NCI-H2107 (cell line): ENCODE results near the gene PCDH15.

Experiments used
- DNase-seq: peaks from one replicate; lab custom pipeline; 2025; lab: John Stamatoyannopoulos, UW

The PCDH15 gene

GRCh38 chr10:54708021-54708420 lies 93.0 kb downstream of the PCDH15 start:
- no peak for DNase-seq

- no peak for DNase-seq
These were observed 98.2 kb downstream of the PCDH15 start for GRCh38 chr10:54702583-54703485.

GRCh38 chr10:54691331-54691730 lies 109.7 kb downstream of the PCDH15 start:
- DNase-seq, result no peak

GRCh38 chr10:54682554-54682953 lies 118.5 kb downstream of the PCDH15 start:
- DNase-seq, result no peak

- no peak for DNase-seq
These were observed 119.9 kb downstream of the PCDH15 start for GRCh38 chr10:54681136-54681535.

GRCh38 chr10:54667136-54667535 lies 133.9 kb downstream of the PCDH15 start:
- no peak for DNase-seq

- DNase-seq, result no peak
These were observed 134.8 kb downstream of the PCDH15 start for GRCh38 chr10:54666192-54666591.

- DNase-seq, result no peak
These were observed 135.9 kb downstream of the PCDH15 start for GRCh38 chr10:54665095-54665494.

- DNase-seq, result no peak
These were observed 140.6 kb downstream of the PCDH15 start for GRCh38 chr10:54660397-54660796.

- DNase-seq, result no peak
These were observed 144.4 kb downstream of the PCDH15 start for GRCh38 chr10:54656643-54657042.

GRCh38 chr10:54653518-54653917 lies 147.5 kb downstream of the PCDH15 start:
- DNase-seq, result no peak

- DNase-seq, result no peak
These were observed 150.5 kb downstream of the PCDH15 start for GRCh38 chr10:54650547-54650946.

GRCh38 chr10:54622017-54622416 lies 179.0 kb downstream of the PCDH15 start:
- DNase-seq, result no peak

GRCh38 chr10:54620352-54620751 lies 180.7 kb downstream of the PCDH15 start:
- DNase-seq, result no peak

GRCh38 chr10:54614072-54614471 lies 187.0 kb downstream of the PCDH15 start:
- no peak for DNase-seq

GRCh38 chr10:54613162-54613561 lies 187.9 kb downstream of the PCDH15 start:
- no peak for DNase-seq

GRCh38 chr10:54609423-54609822 lies 191.6 kb downstream of the PCDH15 start:
- no peak for DNase-seq

GRCh38 chr10:54607983-54608382 lies 193.0 kb downstream of the PCDH15 start:
- DNase-seq, result no peak

GRCh38 chr10:54594289-54594688 lies 206.7 kb downstream of the PCDH15 start:
- DNase-seq, result no peak

- DNase-seq, result no peak
These were observed 213.1 kb downstream of the PCDH15 start for GRCh38 chr10:54587971-54588370.

- no peak for DNase-seq
These were observed 215.5 kb downstream of the PCDH15 start for GRCh38 chr10:54585572-54585971.

GRCh38 chr10:54577682-54578081 lies 223.3 kb downstream of the PCDH15 start:
- no peak for DNase-seq

- no peak for DNase-seq
These were observed 224.5 kb downstream of the PCDH15 start for GRCh38 chr10:54576541-54576940.

GRCh38 chr10:54559498-54559897 lies 241.5 kb downstream of the PCDH15 start:
- no peak for DNase-seq
